ENCODE measurements around the gene LEKR1.

DNA sequence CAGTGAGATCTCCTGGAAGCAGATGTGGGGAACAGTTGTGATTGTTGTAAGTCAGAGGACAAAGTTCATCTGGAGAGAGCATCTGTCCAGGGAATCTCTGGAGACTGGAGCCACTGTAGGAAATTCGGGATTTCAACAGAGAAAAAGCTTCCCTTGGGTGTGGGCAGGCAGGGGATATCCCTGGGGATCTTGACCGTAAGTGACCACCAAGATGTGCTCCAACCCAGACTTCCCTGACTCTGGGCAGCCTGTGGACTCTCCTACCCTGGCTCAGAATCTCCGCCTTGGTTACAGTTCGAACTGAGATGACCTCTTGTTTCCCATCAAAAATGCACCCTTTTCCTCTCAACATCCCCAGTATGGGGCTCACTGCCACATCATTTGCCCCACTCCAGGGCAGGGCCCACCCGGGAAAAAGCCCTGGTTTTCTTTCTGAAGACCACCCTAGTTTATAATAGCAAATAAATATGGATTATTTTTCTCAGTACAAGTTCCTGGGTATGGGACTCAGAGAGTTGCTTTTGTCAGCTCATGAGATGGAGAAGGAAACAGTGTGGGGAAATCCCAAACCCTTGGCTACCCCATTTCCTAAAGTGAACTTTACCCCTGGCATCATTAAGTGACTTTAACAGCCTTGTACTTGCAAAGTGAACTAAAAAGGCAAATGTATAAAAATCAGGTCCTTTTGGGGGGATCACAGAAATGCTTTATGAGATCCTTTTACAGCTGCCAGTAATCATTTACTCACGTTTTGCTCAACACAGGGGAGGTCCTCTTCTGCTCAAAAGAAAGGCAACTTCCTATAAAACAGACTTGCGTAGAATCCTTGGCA, 243.9 kb downstream of the LEKR1 start:
- TF ChIP-seq, protein P1, sequence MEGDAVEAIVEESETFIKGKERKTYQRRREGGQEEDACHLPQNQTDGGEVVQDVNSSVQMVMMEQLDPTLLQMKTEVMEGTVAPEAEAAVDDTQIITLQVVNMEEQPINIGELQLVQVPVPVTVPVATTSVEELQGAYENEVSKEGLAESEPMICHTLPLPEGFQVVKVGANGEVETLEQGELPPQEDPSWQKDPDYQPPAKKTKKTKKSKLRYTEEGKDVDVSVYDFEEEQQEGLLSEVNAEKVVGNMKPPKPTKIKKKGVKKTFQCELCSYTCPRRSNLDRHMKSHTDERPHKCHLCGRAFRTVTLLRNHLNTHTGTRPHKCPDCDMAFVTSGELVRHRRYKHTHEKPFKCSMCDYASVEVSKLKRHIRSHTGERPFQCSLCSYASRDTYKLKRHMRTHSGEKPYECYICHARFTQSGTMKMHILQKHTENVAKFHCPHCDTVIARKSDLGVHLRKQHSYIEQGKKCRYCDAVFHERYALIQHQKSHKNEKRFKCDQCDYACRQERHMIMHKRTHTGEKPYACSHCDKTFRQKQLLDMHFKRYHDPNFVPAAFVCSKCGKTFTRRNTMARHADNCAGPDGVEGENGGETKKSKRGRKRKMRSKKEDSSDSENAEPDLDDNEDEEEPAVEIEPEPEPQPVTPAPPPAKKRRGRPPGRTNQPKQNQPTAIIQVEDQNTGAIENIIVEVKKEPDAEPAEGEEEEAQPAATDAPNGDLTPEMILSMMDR (IDR thresholded peaks at IDR 0.05) = no peak
- no peak for TF ChIP-seq POLR2A (IDR thresholded peaks at IDR 0.05)
